RCC 7860 (cell line): ENCODE data around the gene KIAA1671.

Source experiments
- DNase-seq: peaks from one replicate; pipeline ENCODE4 v3.0.0-alpha.2; 2015; ENCODE audit warnings: low spot score
- FAIRE-seq: peaks from 2 replicates; lab custom pipeline; 2012; peaks lifted over from hg19 to GRCh38; lab: Jason Lieb, UNC

The KIAA1671 gene

DNA sequence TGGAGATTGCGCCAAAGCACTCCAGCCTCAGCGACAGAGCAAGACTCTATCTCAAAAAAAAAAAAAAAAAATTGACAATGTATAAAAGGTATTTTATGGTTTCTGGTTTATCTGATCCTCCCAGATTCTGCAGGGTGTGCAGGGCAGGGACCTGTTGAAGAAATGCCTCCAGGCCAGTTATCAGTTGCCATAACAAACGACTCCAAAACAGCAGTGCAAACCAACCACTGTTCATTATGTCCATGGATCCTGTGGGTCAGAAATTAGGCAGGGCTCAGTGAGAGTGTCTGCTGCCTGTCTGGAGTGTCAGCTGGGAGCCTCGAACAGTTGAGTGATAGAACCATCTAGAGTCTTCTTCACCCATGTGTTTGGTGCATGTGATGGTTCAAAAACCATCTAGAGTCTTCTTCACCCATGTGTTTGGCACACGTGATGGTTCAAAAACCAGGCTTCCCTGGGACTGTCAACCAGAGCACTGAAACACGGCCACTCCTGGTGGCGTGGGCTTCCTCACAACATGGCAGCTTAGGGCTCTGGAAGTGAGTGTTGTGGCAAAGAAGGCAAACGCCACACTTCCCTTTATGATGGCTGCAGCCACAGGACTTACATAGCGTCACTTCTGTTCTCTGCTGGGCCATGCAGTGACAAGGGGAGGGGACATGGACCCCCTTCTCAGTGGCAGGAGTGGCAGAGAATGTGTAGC, 132.0 kb downstream of the KIAA1671 start:
- no peak for DNase-seq
- FAIRE-seq = no peak

DNA sequence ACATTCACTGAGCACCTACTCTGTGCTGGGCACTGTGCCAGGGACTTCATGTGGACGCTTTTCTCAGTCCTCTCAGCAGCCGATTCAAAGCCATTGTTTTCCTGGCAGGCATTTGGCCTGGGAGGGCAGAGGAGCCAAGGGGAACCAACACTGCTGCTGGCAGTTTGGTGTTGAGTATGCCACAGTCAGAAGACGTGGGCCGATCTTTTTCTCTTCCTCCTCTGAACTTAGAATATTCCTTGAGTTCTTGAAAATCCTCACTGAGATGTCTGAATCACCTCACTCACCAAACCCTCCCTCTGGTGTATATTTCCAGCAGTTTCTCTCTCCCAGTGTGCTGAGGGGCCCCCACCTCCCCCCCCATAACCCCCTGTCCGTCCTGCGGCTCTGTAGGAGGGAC, 132.6 kb downstream of the KIAA1671 start:
- no peak for DNase-seq
- FAIRE-seq = no peak

- FAIRE-seq (no peak), DNase-seq (peak; percentile 14)
These were observed 133.7 kb downstream of the KIAA1671 start for GRCh38 chr22:25085930-25086901.

- FAIRE-seq = no peak
- DNase-seq = no peak
These were observed 134.4 kb downstream of the KIAA1671 start for GRCh38 chr22:25086902-25087282.

DNA sequence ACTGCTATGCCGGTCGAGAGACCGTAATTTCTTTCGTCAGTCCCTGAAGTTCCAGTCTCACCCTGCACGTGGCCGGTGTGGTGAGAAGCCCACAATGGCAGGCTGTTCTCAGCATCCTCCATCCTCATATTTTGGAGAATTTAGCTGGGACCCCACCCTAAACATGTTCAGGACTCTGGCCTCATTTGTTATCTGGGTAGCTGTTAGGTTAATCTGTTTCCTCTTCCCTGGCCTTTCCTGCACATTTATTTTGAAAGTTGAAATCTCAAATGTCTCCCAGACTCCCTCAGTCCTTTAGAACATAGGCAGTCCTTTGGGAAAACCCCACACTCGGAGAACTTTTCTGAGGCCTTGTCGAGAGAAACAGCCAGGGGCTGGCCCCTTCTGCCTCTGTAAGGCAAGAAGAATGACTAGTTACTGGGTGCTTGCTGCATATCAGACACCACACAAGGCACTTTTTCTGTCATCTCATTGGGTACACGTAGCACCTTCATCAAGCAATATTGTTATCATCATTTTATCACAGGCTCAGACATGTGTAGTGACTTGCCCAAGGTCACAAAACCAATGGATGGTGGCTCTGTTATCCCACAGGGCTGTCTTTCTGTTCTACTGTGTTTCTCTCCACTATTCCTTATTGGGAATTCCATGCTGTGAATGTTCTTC, 137.8 kb downstream of the KIAA1671 start:
- no peak for DNase-seq
- no peak for FAIRE-seq

DNA sequence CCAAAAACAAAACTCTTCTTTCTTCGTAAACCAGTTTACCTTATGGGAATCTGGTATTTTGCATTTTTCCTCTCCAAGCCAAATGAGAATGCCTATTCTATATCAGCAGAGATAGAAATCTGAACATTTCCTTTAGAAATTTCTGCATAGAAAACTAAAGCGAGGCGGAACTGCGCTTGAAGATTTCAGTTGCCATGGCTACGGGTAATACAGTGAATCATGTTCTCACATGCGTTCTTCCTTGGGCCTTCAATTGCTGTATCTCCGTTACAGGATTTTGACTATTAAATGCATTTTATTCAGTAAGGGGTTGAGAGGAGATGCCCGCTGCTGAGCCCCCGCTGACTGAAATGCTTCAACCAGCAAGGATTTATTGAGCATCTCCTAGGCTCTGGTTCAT, 138.9 kb downstream of the KIAA1671 start:
- DNase-seq = no peak
- FAIRE-seq = no peak

GRCh38 chr22:25092119-25092518, 139.6 kb downstream of the KIAA1671 start:
- FAIRE-seq = no peak
- no peak for DNase-seq

DNA sequence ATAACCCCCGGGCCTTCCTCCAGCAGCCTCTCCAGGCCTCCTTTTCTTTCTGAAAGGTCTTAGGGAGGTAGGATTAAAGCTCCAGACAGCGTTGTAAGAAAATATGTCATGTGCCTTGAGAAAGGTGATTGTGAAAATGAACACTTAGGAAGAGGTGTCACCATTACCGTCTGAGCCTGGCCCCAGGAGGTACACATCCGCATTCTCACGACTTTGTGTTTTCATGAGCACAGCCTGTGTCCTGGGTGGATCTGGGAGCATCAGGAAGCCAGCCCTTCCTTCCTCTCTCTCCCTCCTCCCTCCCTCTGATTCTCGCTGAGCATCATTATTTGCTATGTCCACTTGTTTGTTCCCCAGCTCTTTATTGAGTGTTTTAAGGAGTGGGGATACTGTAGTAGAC, 142.1 kb downstream of the KIAA1671 start:
- no peak for FAIRE-seq
- DNase-seq = no peak

DNA sequence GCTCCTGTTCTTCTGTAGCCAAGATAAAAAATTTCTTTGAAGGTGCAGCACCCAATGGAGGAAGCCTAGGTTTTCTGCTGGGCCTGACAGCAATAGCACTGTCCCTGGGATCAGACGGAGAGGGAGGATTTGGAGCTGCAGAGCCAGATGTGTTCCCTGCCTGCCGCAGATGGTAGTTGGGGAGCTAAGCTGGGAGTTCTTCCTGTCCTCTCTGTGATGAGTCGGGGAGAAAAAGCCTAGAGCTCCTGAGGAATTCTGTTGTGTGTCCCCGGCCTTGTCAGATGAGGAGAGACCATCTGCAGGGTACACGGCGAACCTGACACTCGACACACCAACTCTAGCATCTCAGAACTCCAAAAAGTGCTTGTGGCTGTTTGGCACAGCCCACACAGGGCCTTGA, 143.4 kb downstream of the KIAA1671 start:
- no peak for FAIRE-seq

GRCh38 chr22:25096638-25097405, 144.3 kb downstream of the KIAA1671 start:
- FAIRE-seq (no peak), DNase-seq (no peak)

More for the DNA sequence above, 143.4 kb downstream of the KIAA1671 start:
- no peak for DNase-seq

DNA sequence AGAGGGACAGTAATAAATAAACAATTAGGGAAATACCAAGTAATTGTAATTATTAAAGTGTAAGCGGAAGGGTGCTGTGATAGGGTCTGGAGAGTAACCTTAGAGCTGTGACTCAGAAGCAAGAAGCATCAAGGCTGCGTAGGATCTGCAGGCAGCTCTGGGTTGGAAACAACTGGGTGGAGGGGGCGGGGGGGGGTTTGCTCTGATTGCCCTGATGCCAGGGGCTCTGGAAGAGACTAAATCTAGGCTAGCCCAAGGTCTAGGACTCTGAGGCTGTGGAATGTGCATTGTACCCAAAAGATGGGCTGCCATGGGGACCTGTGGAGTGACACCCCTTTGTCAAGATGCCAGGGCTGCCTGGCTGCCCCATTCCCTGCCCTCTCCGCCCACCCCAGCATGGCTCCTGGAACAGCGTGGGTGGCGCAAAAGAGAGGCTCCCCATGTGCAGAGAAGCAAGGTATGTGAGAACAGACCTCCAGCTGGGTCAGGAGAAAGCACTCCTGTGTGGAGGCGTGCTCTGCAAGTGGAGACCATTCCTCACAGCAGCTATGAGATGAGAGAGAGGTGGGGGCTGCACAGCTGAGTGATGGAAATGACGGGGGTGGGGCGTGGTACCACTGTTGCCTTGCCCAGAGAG, 146.0 kb downstream of the KIAA1671 start:
- DNase-seq (no peak), FAIRE-seq (no peak)

- DNase-seq (no peak), FAIRE-seq (no peak)
These were observed 146.7 kb downstream of the KIAA1671 start for GRCh38 chr22:25099202-25099601.

DNA sequence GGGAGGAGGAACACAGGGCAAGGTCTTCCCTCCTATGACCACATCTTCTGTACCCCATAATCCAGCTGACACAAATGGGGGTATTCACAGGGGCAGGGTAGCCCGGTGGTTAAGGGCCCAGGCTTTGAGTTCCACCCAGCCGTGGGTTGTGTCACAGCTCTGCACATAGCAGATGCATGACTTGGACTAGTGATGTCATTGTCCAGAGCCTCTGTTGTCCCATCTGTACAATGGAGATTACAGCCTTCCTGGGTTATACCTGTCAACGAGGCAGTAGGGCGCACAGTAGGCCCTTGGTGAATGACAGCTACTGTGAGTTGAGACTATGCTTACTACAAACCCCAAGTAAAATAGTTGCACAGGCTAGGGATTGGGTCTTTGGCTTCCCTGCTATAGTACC, 147.9 kb downstream of the KIAA1671 start:
- FAIRE-seq (no peak), DNase-seq (no peak)

DNA sequence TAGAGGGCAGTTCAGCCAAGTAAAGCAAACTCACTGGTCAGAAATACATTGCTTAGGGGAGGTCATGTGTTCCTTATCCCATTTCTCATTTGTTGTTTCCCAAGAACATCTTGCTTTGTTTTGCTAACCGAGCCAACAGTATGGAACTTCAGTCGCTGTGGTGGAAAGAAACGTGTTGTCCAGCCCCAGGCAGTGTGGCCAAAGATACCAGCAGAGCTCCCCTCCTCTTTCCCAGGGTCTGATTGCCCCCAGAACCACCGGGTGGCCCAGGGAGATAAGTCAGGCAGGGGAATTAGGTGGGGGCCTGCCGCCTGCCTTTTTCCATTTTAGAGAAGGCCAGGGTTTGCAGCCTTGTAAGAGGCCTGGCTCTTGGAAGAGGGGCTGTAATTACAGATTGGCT, 148.4 kb downstream of the KIAA1671 start:
- no peak for DNase-seq
- FAIRE-seq = no peak

DNA sequence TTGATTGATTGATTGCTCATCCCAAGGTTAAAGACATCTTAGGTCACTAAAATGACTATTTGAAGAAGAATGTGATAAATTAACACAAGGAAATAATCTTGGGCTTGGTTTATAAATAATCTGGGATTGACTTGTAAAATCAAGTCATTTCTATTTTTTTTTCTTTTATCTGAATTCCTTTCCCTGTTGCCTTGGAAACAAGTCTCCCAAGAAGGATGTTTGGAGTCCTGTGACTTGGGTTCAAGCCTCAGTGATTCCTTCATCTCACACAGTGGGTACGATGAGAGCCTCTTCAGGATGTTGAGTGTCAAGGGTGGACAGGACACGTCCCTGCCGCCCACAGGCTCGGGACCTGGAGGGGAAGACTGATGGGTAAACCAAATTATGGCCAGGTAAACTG, 149.0 kb downstream of the KIAA1671 start:
- DNase-seq (no peak), FAIRE-seq (no peak)

GRCh38 chr22:25101986-25102385, 149.5 kb downstream of the KIAA1671 start:
- DNase-seq = no peak
- no peak for FAIRE-seq

GRCh38 chr22:25102722-25103121, 150.2 kb downstream of the KIAA1671 start:
- no peak for FAIRE-seq
- DNase-seq = no peak

DNA sequence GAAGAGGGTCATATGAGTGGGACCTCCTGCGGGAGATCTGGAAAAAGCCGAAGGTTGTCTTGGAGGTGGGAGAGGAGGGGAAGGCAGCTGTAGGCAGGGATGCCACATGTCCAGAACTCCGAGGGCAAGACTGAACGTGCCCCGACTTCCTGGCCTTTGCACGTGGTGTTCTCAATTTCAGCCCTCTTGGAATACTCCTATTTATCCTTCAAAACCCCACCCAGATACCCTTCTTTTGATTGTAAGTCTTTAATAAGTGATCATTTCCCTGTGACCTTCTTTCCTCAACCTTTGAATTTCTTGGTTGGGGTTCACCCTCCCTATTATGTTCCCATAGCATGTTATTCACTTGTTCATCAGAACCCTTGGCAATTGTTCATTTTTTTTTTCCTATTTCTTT, 151.9 kb downstream of the KIAA1671 start:
- FAIRE-seq (no peak), DNase-seq (no peak)

DNA sequence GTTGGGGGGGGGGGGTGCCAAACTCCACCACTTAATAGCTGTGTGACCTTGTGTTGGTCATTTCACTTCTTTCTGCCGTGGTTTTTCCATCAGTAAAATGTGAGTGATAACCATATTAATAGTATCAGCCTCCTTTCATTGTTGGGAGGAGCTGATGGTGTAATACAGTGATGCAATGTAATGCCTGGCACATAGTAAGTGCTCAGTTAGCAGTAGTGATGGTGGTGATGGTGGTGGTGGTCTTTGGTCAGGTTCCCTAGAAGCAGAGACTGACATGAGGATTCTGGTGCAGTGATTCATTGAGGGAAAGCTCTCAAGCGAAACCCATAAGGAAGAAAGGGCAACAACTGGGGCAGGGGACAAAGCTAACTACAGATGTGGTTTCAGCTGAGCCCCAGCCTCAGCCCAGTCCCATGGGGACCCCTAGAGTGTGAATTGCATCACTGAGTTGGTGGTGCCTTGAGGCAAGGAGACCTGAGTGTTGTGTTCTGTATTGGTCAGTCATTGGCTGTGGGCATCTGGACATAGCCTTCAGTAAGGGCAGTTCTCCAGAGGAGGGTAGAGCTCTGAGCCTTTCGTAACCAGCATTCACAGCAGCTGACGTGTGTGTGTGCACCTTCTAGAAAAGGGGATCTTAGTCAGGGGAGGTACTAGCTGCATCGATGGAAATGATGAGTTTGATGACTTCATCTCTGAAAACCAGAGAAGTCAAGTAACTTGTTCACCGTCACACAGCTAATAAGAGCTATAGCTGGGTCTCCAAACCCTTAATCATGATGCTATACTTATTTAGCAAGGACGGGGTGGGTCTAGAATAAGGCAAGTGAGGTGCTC, 153.5 kb downstream of the KIAA1671 start:
- FAIRE-seq (no peak), DNase-seq (no peak)
